Fibroblast of lung (primary cell): Measurements from ENCODE around the gene IRF2.

ENCODE experiments used
- EZH2 ChIP-seq: IDR thresholded peaks from 2 replicates; pipeline ENCODE4 v1.5.1; 2012; ENCODE audit warnings: low read length, control low read depth, mild to moderate bottlenecking; ENCODE audit errors: missing control alignments
- TF ChIP-seq, protein P1 (sequence below), 2 donors: IDR thresholded peaks in 1 of 2; conservative IDR thresholded peaks in 1 of 2; 1 replicate in 1 of 2; 2 replicates in 1 of 2; pipeline ENCODE4 v1.5.1; 2011 to 2012; ENCODE audit warnings: low read length in 2 of 2, control low read depth in 1 of 2, inconsistent platforms in 1 of 2, low read depth in 1 of 2, mild to moderate bottlenecking in 1 of 2

DNA sequence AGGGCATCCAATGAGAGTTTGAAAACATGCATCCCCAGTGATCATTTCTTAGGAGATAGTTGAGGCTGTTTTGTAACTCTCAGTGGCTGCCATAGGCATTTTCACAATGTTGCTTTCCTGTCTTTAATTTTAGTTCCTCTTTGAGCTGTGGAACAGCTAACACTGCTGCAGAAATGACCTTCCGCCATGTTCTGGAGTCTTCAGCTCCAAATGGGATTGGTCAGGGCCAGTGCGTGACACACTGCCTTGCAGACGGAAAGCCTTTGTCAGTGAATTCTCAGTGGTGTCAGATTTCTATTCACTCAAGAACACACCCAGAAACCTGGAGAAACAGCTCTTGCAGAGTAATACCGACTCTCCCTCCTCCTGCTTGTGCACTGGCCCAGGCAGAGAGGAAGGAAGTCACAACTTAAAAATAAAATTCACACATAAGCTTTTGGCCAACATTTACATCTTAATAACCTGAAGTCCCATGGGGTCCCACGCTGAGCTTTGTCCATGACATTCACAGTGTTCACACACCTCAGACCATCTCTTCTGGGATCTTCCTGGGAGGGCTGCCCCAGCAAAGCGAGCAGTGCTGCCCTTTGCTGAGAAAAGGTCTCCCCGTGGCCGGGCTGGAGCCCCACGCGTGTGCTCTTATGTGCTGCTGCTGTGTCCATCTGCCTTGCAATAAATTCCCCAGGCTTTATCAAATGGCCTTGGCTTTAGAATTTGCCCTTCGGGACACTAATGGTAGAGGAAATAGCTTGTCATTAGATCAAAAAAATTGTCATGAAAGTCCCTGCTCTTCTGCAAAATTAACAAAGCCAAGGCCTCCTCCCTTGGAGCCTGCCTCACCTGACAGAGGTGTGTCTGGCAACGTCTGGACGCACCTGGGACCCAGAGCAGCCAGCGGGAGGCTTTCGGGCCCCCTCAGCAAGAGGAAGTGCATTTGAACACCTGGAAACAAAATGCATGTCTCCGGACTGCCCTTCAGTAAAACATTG, 126.8 kb downstream of the IRF2 start:
- TF ChIP-seq, protein P1, sequence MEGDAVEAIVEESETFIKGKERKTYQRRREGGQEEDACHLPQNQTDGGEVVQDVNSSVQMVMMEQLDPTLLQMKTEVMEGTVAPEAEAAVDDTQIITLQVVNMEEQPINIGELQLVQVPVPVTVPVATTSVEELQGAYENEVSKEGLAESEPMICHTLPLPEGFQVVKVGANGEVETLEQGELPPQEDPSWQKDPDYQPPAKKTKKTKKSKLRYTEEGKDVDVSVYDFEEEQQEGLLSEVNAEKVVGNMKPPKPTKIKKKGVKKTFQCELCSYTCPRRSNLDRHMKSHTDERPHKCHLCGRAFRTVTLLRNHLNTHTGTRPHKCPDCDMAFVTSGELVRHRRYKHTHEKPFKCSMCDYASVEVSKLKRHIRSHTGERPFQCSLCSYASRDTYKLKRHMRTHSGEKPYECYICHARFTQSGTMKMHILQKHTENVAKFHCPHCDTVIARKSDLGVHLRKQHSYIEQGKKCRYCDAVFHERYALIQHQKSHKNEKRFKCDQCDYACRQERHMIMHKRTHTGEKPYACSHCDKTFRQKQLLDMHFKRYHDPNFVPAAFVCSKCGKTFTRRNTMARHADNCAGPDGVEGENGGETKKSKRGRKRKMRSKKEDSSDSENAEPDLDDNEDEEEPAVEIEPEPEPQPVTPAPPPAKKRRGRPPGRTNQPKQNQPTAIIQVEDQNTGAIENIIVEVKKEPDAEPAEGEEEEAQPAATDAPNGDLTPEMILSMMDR (conservative IDR thresholded peaks at IDR 0.05 in 1 of 2, IDR thresholded peaks at IDR 0.05 in 1 of 2; ENCODE audit: low read depth in 1 of 2, low read length in 2 of 2) = no peak
- TF ChIP-seq EZH2 = no peak
